RCC 7860 (cell line): Measurements from ENCODE around the gene MAP3K9.

Experiments used
- DNase-seq: peaks from one replicate; pipeline ENCODE4 v3.0.0-alpha.2; 2015; ENCODE audit warnings: low spot score
- FAIRE-seq: peaks from 2 replicates; lab custom pipeline; 2012; peaks lifted over from hg19 to GRCh38; lab: Jason Lieb, UNC

MAP3K9 gene

GRCh38 chr14:70730393-70730792 is 78.9 kb downstream of the MAP3K9 start:
- no peak for DNase-seq
- FAIRE-seq: no peak

- no peak for FAIRE-seq
- DNase-seq: no peak
Measured at GRCh38 chr14:70726651-70727375, 82.5 kb downstream of the MAP3K9 start.

GRCh38 chr14:70724944-70725343 is 84.4 kb downstream of the MAP3K9 start:
- no peak for DNase-seq
- no peak for FAIRE-seq

- FAIRE-seq (no peak), DNase-seq (no peak)
Measured at GRCh38 chr14:70724110-70724509, 85.2 kb downstream of the MAP3K9 start.

GRCh38 chr14:70723276-70723675 is 86.0 kb downstream of the MAP3K9 start:
- FAIRE-seq (no peak), DNase-seq (no peak)

GRCh38 chr14:70722418-70722817 is 86.9 kb downstream of the MAP3K9 start:
- DNase-seq: no peak
- no peak for FAIRE-seq

GRCh38 chr14:70721542-70721941 is 87.8 kb downstream of the MAP3K9 start:
- no peak for DNase-seq
- no peak for FAIRE-seq

GRCh38 chr14:70718383-70719118 is 90.8 kb downstream of the MAP3K9 start:
- no peak for FAIRE-seq
- no peak for DNase-seq

GRCh38 chr14:70716958-70717357 is 92.4 kb downstream of the MAP3K9 start:
- FAIRE-seq (no peak), DNase-seq (no peak)

GRCh38 chr14:70716483-70716882 is 92.8 kb downstream of the MAP3K9 start:
- no peak for FAIRE-seq
- no peak for DNase-seq

- DNase-seq: peak; percentile 18
Measured at GRCh38 chr14:70714055-70714550, 95.2 kb downstream of the MAP3K9 start.

GRCh38 chr14:70713511-70713916 is 95.8 kb downstream of the MAP3K9 start:
- FAIRE-seq (no peak), DNase-seq (no peak)

More at GRCh38 chr14:70714055-70714550, 95.2 kb downstream of the MAP3K9 start:
- FAIRE-seq: no peak

GRCh38 chr14:70713096-70713495 is 96.2 kb downstream of the MAP3K9 start:
- FAIRE-seq (no peak), DNase-seq (no peak)

GRCh38 chr14:70711451-70711850 is 97.9 kb downstream of the MAP3K9 start:
- no peak for FAIRE-seq
- DNase-seq: no peak

GRCh38 chr14:70709726-70710382 is 99.5 kb downstream of the MAP3K9 start:
- DNase-seq (no peak), FAIRE-seq (no peak)

- FAIRE-seq (no peak), DNase-seq (no peak)
Measured at GRCh38 chr14:70708717-70709570, 100.4 kb downstream of the MAP3K9 start.

GRCh38 chr14:70707138-70708038 is 101.9 kb downstream of the MAP3K9 start:
- peak; percentile 82 for FAIRE-seq
- peak; percentile 80 for DNase-seq

- DNase-seq: peak; percentile 4
- FAIRE-seq: no peak
Measured at GRCh38 chr14:70706177-70706576, 103.1 kb downstream of the MAP3K9 start.

GRCh38 chr14:70704960-70705359 is 104.4 kb downstream of the MAP3K9 start:
- FAIRE-seq (no peak), DNase-seq (no peak)
